Measurements from ENCODE around the gene PARD3B.

PARD3B gene

GRCh38 chr2:204635478-204635877, 90.2 kb downstream of the PARD3B start:
- Histone ChIP-seq H3K27ac (ENCODE audit: low read length) (no peak overlapping the region), H3K4me3 (ENCODE audit: low read depth in 1 of 2, low read length in 2 of 2) (no peak overlapping the region), H3K9me3 (ENCODE audit: control insufficient read depth in 1 of 2, low read length in 2 of 2) (no peaks in the 10 kb centered on the region), H3K36me3 (ENCODE audit: control insufficient read depth in 1 of 2, insufficient read depth in 2 of 2, low read length in 2 of 2) (no peaks in the 10 kb centered on the region), H3K4me1 (ENCODE audit: control insufficient read depth in 1 of 2, insufficient read depth in 2 of 2, low read length in 2 of 2) (no peaks in the 10 kb centered on the region), H3K27me3 (ENCODE audit: low read depth, low read length) (no peaks in the 10 kb centered on the region)

- Histone ChIP-seq H3K27me3 (ENCODE audit: low read depth, low read length) (no peaks in the 10 kb centered on the region), H3K36me3 (ENCODE audit: control insufficient read depth in 1 of 2, insufficient read depth in 2 of 2, low read length in 2 of 2) (no peaks in the 10 kb centered on the region), H3K4me3 (ENCODE audit: low read depth in 1 of 2, low read length in 2 of 2) (no peak overlapping the region), H3K4me1 (ENCODE audit: control insufficient read depth in 1 of 2, insufficient read depth in 2 of 2, low read length in 2 of 2) (peaks cover 0 to 3% of the 10 kb centered on the region in 2 donors), H3K27ac (ENCODE audit: low read length) (no peak overlapping the region), H3K9me3 (ENCODE audit: control insufficient read depth in 1 of 2, low read length in 2 of 2) (no peaks in the 10 kb centered on the region)
Measured at GRCh38 chr2:204638471-204639194, 93.4 kb downstream of the PARD3B start.

GRCh38 chr2:204643326-204643725, 98.1 kb downstream of the PARD3B start:
- no peaks in the 10 kb centered on the region for H3K9me3 ChIP-seq (ENCODE audit: control insufficient read depth in 1 of 2, low read length in 2 of 2)
- peaks cover 0 to 8% of the 10 kb centered on the region in 2 donors for H3K4me1 ChIP-seq (ENCODE audit: control insufficient read depth in 1 of 2, insufficient read depth in 2 of 2, low read length in 2 of 2)
- H3K27me3 ChIP-seq (ENCODE audit: low read depth, low read length) = no peaks in the 10 kb centered on the region
- no peak overlapping the region for H3K27ac ChIP-seq (ENCODE audit: low read length)
- no peak overlapping the region for H3K4me3 ChIP-seq (ENCODE audit: low read depth in 1 of 2, low read length in 2 of 2)
- no peaks in the 10 kb centered on the region for H3K36me3 ChIP-seq (ENCODE audit: control insufficient read depth in 1 of 2, insufficient read depth in 2 of 2, low read length in 2 of 2)

- no peaks in the 10 kb centered on the region for H3K27me3 ChIP-seq (ENCODE audit: low read depth, low read length)
- no peak overlapping the region for H3K4me3 ChIP-seq (ENCODE audit: low read depth in 1 of 2, low read length in 2 of 2)
- H3K4me1 ChIP-seq (ENCODE audit: control insufficient read depth in 1 of 2, insufficient read depth in 2 of 2, low read length in 2 of 2) = peaks cover 0 to 8% of the 10 kb centered on the region in 2 donors
- H3K27ac ChIP-seq (ENCODE audit: low read length) = no peak overlapping the region
- no peaks in the 10 kb centered on the region for H3K36me3 ChIP-seq (ENCODE audit: control insufficient read depth in 1 of 2, insufficient read depth in 2 of 2, low read length in 2 of 2)
- H3K9me3 ChIP-seq (ENCODE audit: control insufficient read depth in 1 of 2, low read length in 2 of 2) = no peaks in the 10 kb centered on the region
Measured at GRCh38 chr2:204645018-204645773, 99.9 kb downstream of the PARD3B start.

- Histone ChIP-seq H3K27me3 (ENCODE audit: low read depth, low read length) (no peaks in the 10 kb centered on the region), H3K36me3 (ENCODE audit: control insufficient read depth in 1 of 2, insufficient read depth in 2 of 2, low read length in 2 of 2) (no peaks in the 10 kb centered on the region), H3K27ac (ENCODE audit: low read length) (no peak overlapping the region), H3K4me1 (ENCODE audit: control insufficient read depth in 1 of 2, insufficient read depth in 2 of 2, low read length in 2 of 2) (peaks cover 0 to 5% of the 10 kb centered on the region in 2 donors), H3K9me3 (ENCODE audit: control insufficient read depth in 1 of 2, low read length in 2 of 2) (no peaks in the 10 kb centered on the region), H3K4me3 (ENCODE audit: low read depth in 1 of 2, low read length in 2 of 2) (no peak overlapping the region)
Measured at GRCh38 chr2:204647626-204648025, 102.4 kb downstream of the PARD3B start.

- Histone ChIP-seq H3K9me3 (ENCODE audit: control insufficient read depth in 1 of 2, low read length in 2 of 2) (no peaks in the 10 kb centered on the region), H3K4me3 (ENCODE audit: low read depth in 1 of 2, low read length in 2 of 2) (no peak overlapping the region), H3K27me3 (ENCODE audit: low read depth, low read length) (no peaks in the 10 kb centered on the region), H3K4me1 (ENCODE audit: control insufficient read depth in 1 of 2, insufficient read depth in 2 of 2, low read length in 2 of 2) (peaks cover 0 to 9% of the 10 kb centered on the region in 2 donors), H3K27ac (ENCODE audit: low read length) (no peak overlapping the region), H3K36me3 (ENCODE audit: control insufficient read depth in 1 of 2, insufficient read depth in 2 of 2, low read length in 2 of 2) (no peaks in the 10 kb centered on the region)
Measured at GRCh38 chr2:204650611-204651010, 105.3 kb downstream of the PARD3B start.

- H3K4me3 ChIP-seq (ENCODE audit: low read depth in 1 of 2, low read length in 2 of 2) = no peak overlapping the region
- no peaks in the 10 kb centered on the region for H3K36me3 ChIP-seq (ENCODE audit: control insufficient read depth in 1 of 2, insufficient read depth in 2 of 2, low read length in 2 of 2)
- no peaks in the 10 kb centered on the region for H3K9me3 ChIP-seq (ENCODE audit: control insufficient read depth in 1 of 2, low read length in 2 of 2)
- H3K27ac ChIP-seq (ENCODE audit: low read length) = no peak overlapping the region
- peaks cover 0 to 9% of the 10 kb centered on the region in 2 donors for H3K4me1 ChIP-seq (ENCODE audit: control insufficient read depth in 1 of 2, insufficient read depth in 2 of 2, low read length in 2 of 2)
- H3K27me3 ChIP-seq (ENCODE audit: low read depth, low read length) = no peaks in the 10 kb centered on the region
Measured at GRCh38 chr2:204652063-204652462, 106.8 kb downstream of the PARD3B start.

GRCh38 chr2:204654669-204655068, 109.4 kb downstream of the PARD3B start:
- no peaks in the 10 kb centered on the region for H3K36me3 ChIP-seq (ENCODE audit: control insufficient read depth in 1 of 2, insufficient read depth in 2 of 2, low read length in 2 of 2)
- no peaks in the 10 kb centered on the region for H3K27me3 ChIP-seq (ENCODE audit: low read depth, low read length)
- no peak overlapping the region for H3K27ac ChIP-seq (ENCODE audit: low read length)
- H3K4me3 ChIP-seq (ENCODE audit: low read depth in 1 of 2, low read length in 2 of 2) = no peak overlapping the region
- H3K9me3 ChIP-seq (ENCODE audit: control insufficient read depth in 1 of 2, low read length in 2 of 2) = no peaks in the 10 kb centered on the region
- peaks cover 0 to 9% of the 10 kb centered on the region in 2 donors for H3K4me1 ChIP-seq (ENCODE audit: control insufficient read depth in 1 of 2, insufficient read depth in 2 of 2, low read length in 2 of 2)

- H3K27ac ChIP-seq (ENCODE audit: low read length) = no peak overlapping the region
- H3K36me3 ChIP-seq (ENCODE audit: control insufficient read depth in 1 of 2, insufficient read depth in 2 of 2, low read length in 2 of 2) = no peaks in the 10 kb centered on the region
- no peaks in the 10 kb centered on the region for H3K27me3 ChIP-seq (ENCODE audit: low read depth, low read length)
- no peak overlapping the region for H3K4me3 ChIP-seq (ENCODE audit: low read depth in 1 of 2, low read length in 2 of 2)
- no peaks in the 10 kb centered on the region for H3K9me3 ChIP-seq (ENCODE audit: control insufficient read depth in 1 of 2, low read length in 2 of 2)
- peaks cover 0 to 9% of the 10 kb centered on the region in 2 donors for H3K4me1 ChIP-seq (ENCODE audit: control insufficient read depth in 1 of 2, insufficient read depth in 2 of 2, low read length in 2 of 2)
Measured at GRCh38 chr2:204655101-204655500, 109.8 kb downstream of the PARD3B start.

GRCh38 chr2:204655626-204656025, 110.4 kb downstream of the PARD3B start:
- Histone ChIP-seq H3K4me1 (ENCODE audit: control insufficient read depth in 1 of 2, insufficient read depth in 2 of 2, low read length in 2 of 2) (peaks cover 0 to 9% of the 10 kb centered on the region in 2 donors), H3K27ac (ENCODE audit: low read length) (no peak overlapping the region), H3K36me3 (ENCODE audit: control insufficient read depth in 1 of 2, insufficient read depth in 2 of 2, low read length in 2 of 2) (no peaks in the 10 kb centered on the region), H3K4me3 (ENCODE audit: low read depth in 1 of 2, low read length in 2 of 2) (no peak overlapping the region), H3K9me3 (ENCODE audit: control insufficient read depth in 1 of 2, low read length in 2 of 2) (no peaks in the 10 kb centered on the region), H3K27me3 (ENCODE audit: low read depth, low read length) (no peaks in the 10 kb centered on the region)

- Histone ChIP-seq H3K9me3 (ENCODE audit: control insufficient read depth in 1 of 2, low read length in 2 of 2) (no peaks in the 10 kb centered on the region), H3K4me3 (ENCODE audit: low read depth in 1 of 2, low read length in 2 of 2) (no peak overlapping the region), H3K36me3 (ENCODE audit: control insufficient read depth in 1 of 2, insufficient read depth in 2 of 2, low read length in 2 of 2) (no peaks in the 10 kb centered on the region), H3K4me1 (ENCODE audit: control insufficient read depth in 1 of 2, insufficient read depth in 2 of 2, low read length in 2 of 2) (peaks cover 0 to 9% of the 10 kb centered on the region in 2 donors), H3K27ac (ENCODE audit: low read length) (no peak overlapping the region), H3K27me3 (ENCODE audit: low read depth, low read length) (no peaks in the 10 kb centered on the region)
Measured at GRCh38 chr2:204657024-204657423, 111.7 kb downstream of the PARD3B start.
